ENCODE data around the gene EBF4.

- TF ChIP-seq CTBP1 (IDR thresholded peaks at IDR 0.05; ENCODE audit: borderline replicate concordance) (no peak), SP1 (IDR thresholded peaks at IDR 0.05) (no peak), FOXA1 (IDR thresholded peaks at IDR 0.05) (no peak), ARNT (IDR thresholded peaks at IDR 0.05) (no peak), BHLHE40 (IDR thresholded peaks at IDR 0.05; ENCODE audit: borderline replicate concordance) (no peak), FOXK2 (IDR thresholded peaks at IDR 0.05) (no peak), ELF4 (IDR thresholded peaks at IDR 0.05) (no peak)
- TF ChIP-seq, protein P1, sequence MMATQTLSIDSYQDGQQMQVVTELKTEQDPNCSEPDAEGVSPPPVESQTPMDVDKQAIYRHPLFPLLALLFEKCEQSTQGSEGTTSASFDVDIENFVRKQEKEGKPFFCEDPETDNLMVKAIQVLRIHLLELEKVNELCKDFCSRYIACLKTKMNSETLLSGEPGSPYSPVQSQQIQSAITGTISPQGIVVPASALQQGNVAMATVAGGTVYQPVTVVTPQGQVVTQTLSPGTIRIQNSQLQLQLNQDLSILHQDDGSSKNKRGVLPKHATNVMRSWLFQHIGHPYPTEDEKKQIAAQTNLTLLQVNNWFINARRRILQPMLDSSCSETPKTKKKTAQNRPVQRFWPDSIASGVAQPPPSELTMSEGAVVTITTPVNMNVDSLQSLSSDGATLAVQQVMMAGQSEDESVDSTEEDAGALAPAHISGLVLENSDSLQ (IDR thresholded peaks at IDR 0.05): no peak
These were observed 105.7 kb downstream of the EBF4 start for GRCh38 chr20:2798095-2798805.

Measured in HEK293T (cell line).